Measurements from ENCODE around the gene GMIP.

GMIP gene

GRCh38 chr19:19659646-19660245, 16.3 kb upstream of the GMIP start:
- no peak for DNase-seq (ENCODE audit: low read depth)

- DNase-seq (ENCODE audit: low read depth): no peak
These were observed 13.9 kb upstream of the GMIP start for GRCh38 chr19:19657397-19657783.

GRCh38 chr19:19656451-19657396, 13.3 kb upstream of the GMIP start:
- no peak for DNase-seq (ENCODE audit: low read depth)

DNA sequence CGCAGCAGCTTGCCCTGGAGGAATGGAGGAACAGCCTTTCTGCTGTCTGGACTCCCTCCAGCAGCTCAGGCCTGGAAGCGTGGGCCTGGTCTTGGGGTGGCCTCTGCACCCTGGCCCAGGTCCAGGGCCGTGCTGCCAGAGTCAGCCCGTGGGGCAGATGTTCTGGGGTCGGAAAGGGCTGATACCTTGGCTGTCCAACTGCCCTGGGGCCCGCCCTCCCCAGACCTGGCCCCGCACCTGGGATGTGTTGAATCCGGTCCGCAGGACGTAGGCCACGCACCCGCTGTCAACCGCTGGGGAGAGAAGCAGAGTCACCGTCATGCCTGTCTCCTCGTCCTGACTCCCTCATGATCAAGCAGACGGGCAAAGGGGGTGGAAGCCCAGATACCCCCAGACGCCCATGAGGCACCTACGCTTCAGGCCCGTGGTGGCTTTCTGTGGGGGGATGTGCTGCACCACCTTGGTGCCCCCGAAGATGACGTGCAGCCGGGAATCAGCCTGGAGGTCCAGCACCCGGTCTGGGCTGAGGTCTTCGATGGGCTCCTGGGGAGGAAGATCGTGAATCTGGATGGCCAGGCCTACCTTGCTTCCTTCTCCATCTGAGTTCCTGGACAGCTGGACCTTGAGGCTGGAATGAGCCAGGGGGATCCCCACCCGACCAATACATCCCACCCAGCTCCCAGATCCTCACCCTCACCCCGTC, 12.3 kb upstream of the GMIP start:
- DNase-seq (ENCODE audit: low read depth): no peak

- no peak for DNase-seq (ENCODE audit: low read depth)
These were observed 11.7 kb upstream of the GMIP start for GRCh38 chr19:19655051-19655594.

GRCh38 chr19:19654441-19654840, 11.0 kb upstream of the GMIP start:
- DNase-seq (ENCODE audit: low read depth): no peak

DNA sequence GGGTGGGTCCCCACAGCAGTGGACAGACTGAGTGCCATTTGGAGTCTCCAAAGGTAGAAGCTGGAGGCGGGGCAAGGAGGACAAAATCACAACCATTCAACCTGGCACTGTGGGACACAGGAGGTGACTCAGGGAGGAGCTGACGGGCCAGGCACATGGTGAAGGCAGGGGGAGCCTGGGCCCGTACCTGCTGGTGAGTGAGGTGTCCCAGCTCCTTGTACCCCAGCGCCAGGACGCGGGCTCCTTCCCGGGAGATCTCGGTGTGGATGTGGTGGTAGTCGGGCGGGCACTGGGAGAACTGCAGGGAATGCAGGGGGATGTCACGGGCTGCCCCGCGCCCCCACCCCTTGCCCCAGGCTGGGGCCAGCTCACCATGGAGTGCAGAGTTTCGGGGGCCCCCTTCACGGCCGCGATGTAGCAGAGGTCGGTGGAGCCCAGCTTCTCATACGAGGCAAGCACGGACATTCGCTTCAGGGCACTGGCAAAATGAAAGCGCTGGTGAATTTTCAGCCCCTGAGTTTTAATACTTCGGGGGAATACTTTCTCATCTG, 10.2 kb upstream of the GMIP start:
- DNase-seq (ENCODE audit: low read depth): no peak

- no peak for DNase-seq (ENCODE audit: low read depth)
These were observed 9.2 kb upstream of the GMIP start for GRCh38 chr19:19652482-19653295.

DNA sequence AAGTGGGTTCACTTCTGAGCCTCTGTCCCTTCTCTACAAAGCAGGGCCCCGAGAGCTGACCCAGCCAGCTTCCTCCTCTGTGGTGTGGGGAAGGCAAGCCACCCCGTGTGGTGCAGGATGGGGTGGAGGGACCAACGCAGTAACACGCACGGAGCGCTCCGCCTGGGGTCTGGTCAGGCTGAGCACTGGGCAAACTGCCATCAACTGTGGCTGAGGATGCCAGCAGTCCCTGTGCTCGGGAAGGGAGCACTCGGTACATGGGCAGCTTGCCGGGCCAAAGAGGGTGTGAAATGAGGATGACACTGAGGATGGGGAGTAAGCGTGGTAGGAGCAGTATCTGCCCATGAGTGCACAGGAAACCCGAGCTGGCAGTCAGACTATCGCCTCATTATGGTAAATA, 7.6 kb upstream of the GMIP start:
- no peak for DNase-seq (ENCODE audit: low read depth)

- DNase-seq (ENCODE audit: low read depth): no peak
These were observed 6.9 kb upstream of the GMIP start for GRCh38 chr19:19650331-19650730.

DNA sequence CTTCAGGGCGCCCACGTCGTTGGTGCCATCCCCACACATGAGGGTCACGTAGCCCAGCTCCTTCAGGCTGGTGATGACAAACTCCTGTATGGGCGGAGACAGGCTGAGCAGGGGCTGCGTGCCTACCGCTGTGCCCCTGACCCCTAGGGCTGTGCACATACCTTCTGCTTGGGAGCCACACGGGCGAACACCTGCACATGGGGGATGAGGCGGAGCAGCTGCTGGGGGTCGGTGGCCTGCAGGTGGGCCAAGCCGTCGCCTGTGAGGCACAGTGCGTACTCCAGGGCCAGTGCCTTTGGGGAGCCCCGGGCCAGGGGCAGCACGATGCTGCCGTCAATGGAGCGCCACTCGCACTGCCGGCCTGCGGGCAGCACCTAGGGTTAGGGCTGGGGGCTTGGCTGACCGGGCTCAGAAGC, 6.1 kb upstream of the GMIP start:
- no peak for DNase-seq (ENCODE audit: low read depth)

GRCh38 chr19:19649155-19649554, 5.7 kb upstream of the GMIP start:
- DNase-seq (ENCODE audit: low read depth): no peak

- no peak for DNase-seq (ENCODE audit: low read depth)
These were observed 3.8 kb upstream of the GMIP start for GRCh38 chr19:19647037-19647835.

- DNase-seq (ENCODE audit: low read depth): no peak
These were observed 1.9 kb upstream of the GMIP start for GRCh38 chr19:19645233-19645870.

DNA sequence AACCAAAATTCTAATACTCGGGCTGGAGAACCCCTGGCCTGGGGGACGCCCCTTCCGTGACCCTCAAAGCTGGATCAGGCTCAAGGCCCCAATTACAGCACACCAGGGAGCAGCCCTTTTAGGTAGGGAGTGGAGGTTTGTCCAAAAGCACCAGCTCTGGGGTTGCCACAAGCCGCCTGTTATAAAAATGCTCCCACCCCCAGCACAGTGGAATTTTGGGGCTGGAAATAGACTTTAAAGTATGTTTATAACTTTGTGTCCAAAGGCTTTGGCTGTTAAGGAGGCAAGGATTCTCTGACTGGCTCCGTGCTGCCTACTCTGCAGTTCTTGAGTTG, 564 bp upstream of the GMIP start:
- no peak for DNase-seq (ENCODE audit: low read depth)

DNA sequence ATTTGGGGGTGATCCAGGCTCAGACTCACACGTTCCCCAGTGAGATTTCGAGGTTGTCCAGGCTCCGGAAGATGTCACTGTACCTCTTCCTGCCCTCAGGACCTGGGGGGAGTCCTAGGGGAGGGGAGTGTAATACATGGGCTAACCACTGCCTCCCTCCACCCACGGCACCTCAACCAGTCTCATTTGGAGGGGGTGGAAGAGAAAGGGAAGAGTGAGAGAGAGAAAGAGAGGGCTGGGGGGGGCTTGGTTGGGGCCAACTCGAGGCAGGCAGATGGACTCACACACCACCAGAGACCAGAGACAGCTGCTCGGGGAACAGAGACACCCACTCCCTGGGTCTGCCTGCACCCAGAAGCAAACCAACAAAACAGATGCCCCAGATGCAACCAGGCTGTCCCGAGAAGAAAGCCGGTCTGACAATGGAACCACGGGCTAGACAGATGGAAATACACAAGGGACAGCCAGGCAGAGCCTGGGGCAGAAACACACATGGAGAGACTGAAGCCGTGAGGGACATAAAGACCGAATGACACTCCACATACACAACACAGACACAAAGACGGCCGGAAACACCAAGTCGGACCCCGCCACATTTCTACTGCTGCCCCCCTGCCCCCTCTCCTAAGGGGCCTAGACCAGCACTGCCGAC, 825 bp downstream of the GMIP start:
- no peak for DNase-seq (ENCODE audit: low read depth)

GRCh38 chr19:19637523-19638251, 5.8 kb downstream of the GMIP start:
- no peak for DNase-seq (ENCODE audit: low read depth)

DNA sequence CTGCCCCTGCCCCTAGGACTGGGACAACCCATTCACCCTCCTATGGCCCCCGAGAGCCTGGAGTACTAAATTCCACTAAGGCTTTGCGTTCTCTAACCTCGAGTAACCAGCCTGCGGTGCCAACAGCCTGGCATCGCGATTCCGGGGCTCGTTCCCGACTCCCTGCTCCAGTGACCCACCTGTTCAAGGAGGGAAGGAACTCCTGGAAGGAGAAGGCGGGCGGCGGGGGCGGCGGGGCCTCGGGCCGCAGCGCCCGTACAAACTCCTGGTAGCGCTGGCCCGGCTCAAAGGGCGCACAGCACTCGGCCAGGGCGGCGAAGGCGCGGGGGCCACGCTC, 6.3 kb downstream of the GMIP start:
- DNase-seq (ENCODE audit: low read depth): no peak

DNA sequence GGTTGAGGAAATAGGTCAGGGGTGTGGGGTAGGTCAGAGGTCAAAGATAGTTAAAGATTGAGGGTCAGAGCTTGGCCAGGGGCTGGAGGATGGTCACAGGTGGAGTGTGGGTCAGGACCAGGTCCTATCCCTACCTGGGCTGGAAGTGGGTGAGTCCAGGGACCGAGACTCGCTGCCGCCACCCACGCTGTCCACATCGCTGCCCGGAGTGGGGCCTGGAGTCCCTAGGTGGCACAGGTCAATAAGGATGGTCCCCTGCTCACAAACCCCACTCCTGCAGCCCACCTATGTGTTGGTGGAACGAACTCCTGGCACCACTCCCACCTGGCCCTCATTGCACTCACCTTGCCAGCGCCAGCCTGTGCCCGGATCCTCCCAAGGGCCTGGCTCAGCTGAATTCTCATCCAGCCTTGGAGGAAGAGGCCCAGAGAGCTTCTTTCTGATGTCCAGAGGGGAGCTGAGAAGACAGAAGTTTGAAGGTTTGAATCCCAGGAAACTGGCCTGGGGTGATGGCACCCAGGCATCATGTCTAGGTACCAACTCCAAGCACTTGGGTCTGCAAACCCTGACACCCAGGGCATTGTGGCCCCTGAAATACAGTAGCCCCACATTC, 6.8 kb downstream of the GMIP start:
- no peak for DNase-seq (ENCODE audit: low read depth)
